Ammon's horn (tissue), 1 donor: ENCODE data around the gene VASH2.
"Not testable (repeated sequence)": the region's sequence is repeated elsewhere in the genome, so short reads cannot be mapped to it uniquely, and the experiment has no call there.

Experiments
- DNase-seq: peaks from one replicate; pipeline ENCODE4 v3.0.0-alpha.2; 2016; ENCODE audit warnings: low spot score

VASH2 gene

GRCh38 chr1:212957546-212957945 lies 7.2 kb downstream of the VASH2 start:
- no peak for DNase-seq

- no peak for DNase-seq
Observed at GRCh38 chr1:212958175-212958574, 7.8 kb downstream of the VASH2 start.

GRCh38 chr1:212959266-212960220 lies 9.2 kb downstream of the VASH2 start:
- no peak for DNase-seq

DNA sequence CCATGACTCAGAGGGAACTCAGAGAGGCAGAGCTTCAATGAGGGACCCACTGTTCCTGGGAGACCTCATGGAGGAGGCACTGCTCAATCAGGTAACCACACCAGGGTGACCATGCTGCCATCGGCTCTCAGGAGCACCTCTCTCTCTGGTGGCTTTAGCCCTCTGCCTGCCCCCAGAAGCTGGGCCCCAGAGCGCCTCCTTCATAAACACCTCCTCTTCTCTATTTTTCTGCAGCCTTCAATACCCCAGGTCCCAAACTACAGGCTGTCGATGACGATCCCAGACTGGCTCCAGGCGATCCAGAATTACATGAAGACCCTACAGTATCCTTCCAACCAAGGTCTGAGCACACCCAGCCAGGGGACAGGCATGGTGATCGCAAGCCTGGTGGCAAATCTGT lies 10.6 kb downstream of the VASH2 start:
- no peak for DNase-seq

DNA sequence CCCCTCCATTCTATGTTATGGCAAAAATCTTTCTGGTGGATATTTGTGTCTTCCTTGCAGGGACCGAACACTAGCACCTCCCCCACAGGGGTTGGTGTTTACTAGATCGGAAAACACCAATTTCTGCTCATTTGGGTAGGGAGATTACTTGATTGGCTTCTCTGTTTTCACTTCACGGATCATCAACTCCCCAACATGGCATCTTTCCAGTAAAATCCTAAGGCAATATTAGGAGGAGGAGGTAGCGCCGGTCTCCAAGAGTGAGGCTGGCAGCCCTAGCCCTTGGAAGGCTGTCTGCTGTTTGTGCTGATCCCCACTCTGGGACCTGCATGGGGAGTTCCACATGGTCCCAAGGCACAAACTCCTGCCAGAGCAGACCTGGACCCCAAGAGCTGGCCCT lies 12.2 kb downstream of the VASH2 start:
- DNase-seq, result no peak

- DNase-seq, result no peak
Observed at GRCh38 chr1:212964102-212964501, 13.8 kb downstream of the VASH2 start.

GRCh38 chr1:212964993-212965392 lies 14.7 kb downstream of the VASH2 start:
- not testable (repeated sequence) for DNase-seq

DNA sequence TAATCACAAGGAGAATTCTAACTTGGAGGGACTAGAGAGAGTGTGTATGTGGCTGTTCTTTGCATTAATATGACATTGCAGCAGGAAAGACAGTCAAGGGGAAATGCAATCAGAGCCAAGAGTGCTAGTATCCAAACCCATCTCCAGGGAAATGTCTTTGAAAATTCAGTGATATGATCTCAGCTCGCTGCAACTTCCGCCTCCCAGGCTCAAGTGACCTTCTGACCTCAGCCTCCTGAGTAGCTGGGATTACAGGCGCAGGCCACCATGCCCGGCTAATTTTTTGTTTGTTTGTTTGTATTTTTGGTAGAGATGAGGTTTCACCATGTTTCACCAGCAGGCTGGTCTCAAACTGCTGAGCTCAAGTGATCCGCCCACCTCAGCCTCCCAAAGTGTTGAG lies 16.3 kb downstream of the VASH2 start:
- no peak for DNase-seq

- DNase-seq, result no peak
Observed at GRCh38 chr1:212967801-212968200, 17.5 kb downstream of the VASH2 start.

DNA sequence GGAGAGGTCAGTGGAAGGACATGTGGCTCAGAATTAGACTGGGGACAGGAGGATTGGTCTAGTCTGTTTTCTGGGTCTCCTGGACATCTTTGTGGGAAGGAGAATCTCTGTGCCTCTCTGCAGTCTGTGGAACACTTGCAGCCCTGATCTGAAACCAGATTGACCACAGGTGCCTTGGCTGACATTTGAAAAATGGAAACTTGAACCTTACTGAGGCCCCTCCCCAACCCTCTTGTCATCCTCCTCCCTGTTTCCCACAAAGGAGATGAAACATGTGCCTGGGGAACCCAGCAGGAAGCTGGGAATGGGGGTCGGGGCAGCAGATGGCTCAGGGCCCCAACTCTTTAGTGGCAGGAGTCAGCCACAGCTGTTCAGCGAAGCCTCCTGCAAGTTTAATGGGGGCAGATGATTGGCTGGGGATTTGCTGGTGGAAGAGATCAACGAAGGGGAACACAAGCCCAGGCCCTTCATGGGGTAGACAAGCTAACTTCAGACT lies 18.1 kb downstream of the VASH2 start:
- no peak for DNase-seq

DNA sequence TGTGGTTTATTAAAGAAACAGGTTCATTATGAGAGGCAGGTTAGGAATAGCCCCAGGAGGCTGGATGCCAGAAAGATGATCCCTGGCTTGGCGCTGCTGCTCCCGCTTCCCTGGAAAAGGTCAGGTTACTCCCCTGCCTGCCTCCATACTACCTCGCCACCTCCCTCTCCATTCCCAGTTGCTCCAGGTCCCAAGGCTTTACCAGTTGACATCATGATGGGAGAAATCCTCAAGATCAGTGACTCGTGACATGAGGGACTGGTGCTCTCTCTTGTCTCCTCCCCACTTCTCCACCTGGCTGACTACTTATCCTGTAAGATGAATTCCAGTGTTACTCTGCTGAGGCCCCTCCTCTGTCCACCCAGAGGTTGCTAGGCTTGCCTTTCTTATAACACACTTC lies 19.7 kb downstream of the VASH2 start:
- DNase-seq, result no peak

- DNase-seq, result no peak
Observed at GRCh38 chr1:212971312-212971711, 21.0 kb downstream of the VASH2 start.

DNA sequence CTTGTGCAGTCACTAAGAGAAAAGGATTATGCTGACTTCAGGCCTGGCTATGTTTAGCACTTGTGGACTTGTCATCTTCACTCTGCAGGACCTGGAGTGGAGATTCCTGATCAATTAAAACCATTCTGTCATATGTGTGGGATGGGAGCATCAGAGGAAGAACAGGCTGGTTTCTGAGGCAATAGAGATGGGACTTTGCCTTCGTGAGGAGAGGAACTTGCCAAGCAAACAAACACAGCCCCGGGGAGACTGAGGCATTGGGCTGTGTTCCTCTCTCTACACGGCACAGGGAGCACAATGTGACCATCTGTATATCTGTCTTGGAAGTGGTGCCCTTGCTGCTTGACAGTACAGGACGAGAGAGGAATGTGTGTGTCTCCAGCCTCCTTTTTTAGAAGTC lies 23.1 kb downstream of the VASH2 start:
- no peak for DNase-seq

DNA sequence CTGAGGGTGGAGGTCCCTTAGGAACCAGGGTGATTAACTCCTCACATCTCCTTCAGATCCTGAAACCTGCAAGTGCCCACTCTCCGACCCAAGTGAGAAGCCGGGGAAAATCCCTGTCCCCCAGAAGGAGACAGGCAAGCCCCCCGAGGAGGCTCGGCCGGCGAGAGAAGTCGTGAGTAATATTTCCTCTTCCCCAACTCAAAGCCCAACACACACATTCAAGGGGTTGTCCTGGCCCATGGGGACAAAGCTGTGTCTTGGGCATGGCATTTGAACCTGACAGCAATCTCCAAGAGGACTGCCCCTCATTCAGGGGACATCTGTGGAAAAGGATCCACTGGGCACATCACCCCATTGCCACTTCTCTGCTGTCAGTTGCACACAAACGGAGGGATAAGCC lies 23.6 kb downstream of the VASH2 start:
- no peak for DNase-seq

- no peak for DNase-seq
Observed at GRCh38 chr1:212974711-212975110, 24.4 kb downstream of the VASH2 start.

GRCh38 chr1:212975111-212975918 lies 25.0 kb downstream of the VASH2 start:
- DNase-seq, result no peak

DNA sequence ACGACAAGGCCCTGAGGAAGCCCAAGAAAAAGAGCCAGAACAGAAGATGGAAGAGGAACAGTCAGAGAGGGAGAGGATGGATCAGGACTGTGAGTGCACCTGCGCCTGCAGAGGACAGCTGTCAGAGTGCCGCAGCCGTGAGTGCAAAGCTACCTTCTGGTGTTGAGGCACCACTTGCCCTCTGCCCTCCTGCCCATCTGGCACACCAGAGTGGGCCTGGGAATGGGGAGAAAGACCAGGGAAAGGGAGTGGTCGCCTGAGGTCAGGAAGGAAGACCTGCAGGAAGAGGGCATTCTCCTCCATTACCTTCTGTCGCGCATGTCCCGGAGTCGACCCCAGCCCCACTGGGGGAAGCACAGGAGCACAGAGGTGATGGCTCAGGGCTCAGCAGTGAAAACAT lies 26.2 kb downstream of the VASH2 start:
- no peak for DNase-seq

DNA sequence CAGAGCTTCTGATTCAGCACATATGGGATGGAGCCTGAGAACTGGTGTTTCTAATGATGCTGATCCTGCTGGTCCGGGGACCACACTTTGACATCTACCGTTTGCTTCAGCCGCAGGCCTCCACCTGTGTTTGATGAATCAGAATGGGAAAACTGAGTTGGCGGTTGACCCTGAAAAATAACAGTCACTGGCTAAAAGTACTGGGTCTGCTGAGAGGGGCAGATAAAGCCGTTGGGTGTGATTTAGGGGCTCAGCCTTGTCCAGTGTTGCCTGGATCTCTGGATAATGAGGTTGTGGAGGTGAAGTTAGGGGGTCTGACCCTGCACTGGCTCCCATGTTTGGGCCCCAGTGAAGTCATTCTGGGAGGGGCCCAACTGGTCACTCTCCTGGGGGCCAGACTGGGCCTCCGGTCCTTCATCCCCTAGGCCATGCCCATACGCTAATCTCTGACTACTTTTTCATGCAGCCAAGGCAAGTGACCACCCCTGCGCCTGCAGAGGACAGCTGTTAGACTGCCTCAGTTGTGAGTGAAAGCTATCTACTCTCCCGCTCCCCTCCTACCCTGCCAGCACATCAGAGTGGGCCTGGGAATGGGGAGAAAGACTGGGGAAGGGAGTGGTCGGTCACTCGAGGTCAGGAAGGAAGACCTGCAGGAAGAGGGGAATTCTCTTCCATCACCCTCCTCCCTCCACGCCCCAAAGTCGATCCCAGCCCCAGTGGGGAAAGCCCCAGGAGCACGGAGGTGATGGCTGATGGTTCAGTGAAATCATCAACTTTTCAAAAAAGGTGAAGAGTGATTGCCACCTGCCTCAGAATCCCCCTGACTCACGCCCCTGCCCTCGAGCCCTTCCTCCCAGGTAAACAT lies 27.7 kb downstream of the VASH2 start:
- no peak for DNase-seq

DNA sequence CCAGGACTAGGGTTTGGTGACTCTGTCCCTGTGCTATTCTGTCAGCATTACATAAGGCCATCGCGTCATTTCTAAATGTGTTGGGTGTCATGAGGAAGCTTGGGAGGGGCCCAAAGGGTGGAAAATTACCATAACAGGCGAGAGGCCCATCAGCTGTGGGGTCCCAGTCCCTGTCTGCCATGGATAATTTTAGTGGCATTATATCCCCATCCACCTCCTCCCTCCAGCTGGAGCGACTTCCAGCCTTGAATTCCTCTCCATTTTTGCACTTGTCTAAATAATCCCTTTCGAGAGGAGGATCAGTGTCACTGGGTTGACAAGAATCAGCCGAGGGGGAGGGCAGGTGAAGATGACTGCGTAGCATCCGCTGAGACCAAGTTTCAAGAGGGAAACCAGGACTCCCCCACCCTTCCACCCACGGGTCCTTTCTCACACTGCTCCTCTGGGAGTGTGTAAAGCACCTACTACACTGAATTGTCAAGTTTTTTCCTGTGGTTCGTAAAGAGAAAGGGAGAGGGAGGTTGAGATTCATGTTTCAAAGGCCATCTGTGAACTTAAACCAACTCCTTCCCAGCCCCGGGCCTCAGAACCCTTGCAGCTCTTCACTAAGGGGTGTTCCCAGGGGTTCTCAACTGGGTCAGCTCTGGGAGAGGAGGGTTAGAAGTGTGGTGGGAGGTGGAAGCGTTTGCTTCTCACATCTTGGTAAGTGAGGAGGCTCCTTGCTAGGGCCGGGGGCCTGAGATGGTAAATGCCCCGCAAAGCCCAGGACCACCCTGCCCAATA lies 29.2 kb downstream of the VASH2 start:
- DNase-seq, result no peak

DNA sequence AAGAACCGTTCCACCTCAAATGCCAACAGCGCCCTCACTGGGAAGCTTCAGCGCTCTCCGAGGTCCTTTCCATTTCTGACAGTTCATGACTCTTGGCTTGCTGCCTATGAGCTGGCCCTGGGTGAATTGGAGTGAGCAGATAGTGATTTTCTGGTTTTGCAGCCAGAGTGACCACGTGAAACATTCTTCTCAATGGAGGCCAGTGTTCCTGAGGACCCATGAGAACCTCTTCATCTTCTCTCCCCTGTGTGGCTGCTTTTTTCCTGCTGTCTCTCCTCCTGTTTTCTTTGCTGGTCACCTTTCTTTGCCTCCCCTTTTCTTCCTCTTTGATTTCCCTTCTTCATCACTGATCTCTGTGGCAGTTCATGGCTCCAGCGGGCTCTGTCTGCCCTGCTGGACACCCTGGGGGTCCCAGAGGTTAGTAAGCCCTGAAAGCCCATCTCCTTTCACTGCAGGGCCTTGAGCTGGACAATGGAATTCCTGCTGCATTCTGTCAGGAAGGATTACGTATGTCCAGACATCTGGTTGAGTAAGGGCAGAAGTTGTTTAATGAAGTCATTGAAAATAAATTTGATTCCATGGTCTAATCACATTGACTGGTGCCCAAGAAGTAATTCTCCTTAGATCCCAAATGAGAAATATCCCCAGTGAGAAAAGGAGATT lies 29.9 kb downstream of the VASH2 start:
- no peak for DNase-seq
